PC-9 (cell line): ENCODE measurements around the gene TSHB. TPM values are rescaled to one million over a fixed set of nuclear protein-coding genes. Genes with fewer than 3 reads are reported as not detected.

Experiments used
- BruUV-seq: library from RNA; stranded (reverse); fragments of 400-500 nt; replicated peaks from 2 replicates; lab custom pipeline; 2021; lab: Mats Ljungman, UMichigan
- CTCF ChIA-PET: fragments of 300-600 bp; sonication (Branson Sonifier 250); formaldehyde crosslinking; loops from one replicate; lab custom pipeline; 2022; ENCODE audit warnings: antibody characterized with exemption; lab: Charles Lee
- POLR2A ChIA-PET: fragments of 300-600 bp; sonication (Branson Sonifier 250); formaldehyde crosslinking; loops from one replicate; lab custom pipeline; 2022; ENCODE audit warnings: antibody characterized with exemption; ENCODE audit not compliant: unreplicated experiment; lab: Charles Lee
- DNase-seq, 2 experiments: peaks; one replicate each; pipeline versions ENCODE4 v3.0.0 to v3.0.0-alpha.2; 2015 to 2022; ENCODE audit warnings: mixed read lengths in 1 of 2
- H2AFZ ChIP-seq: fragments of 200-600 bp; sonication (generic); 2 replicates; pipeline ENCODE4 v1.8.1; 2017; ENCODE audit warnings: antibody characterized with exemption
- H3F3A ChIP-seq: fragments of 200-600 bp; sonication (generic); 2 replicates; pipeline ENCODE4 v1.8.1; 2017; ENCODE audit warnings: antibody characterized with exemption, mild to moderate bottlenecking, low read depth; ENCODE audit not compliant: insufficient read depth
- H3K27ac ChIP-seq: fragments of 200-600 bp; sonication (generic); 2 replicates; pipeline ENCODE4 v1.6.1; 2016; ENCODE audit warnings: mixed run types
- H3K27me3 ChIP-seq: fragments of 200-600 bp; sonication (generic); 2 replicates; pipeline ENCODE4 v1.6.1; 2016; ENCODE audit warnings: low read depth, mixed run types; ENCODE audit not compliant: insufficient read depth
- H3K36me3 ChIP-seq: fragments of 200-600 bp; sonication (generic); 2 replicates; pipeline ENCODE4 v1.6.1; 2016; ENCODE audit warnings: low read depth, mixed run types
- H3K4me1 ChIP-seq: fragments of 200-600 bp; sonication (generic); replicated peaks from 2 replicates; pipeline ENCODE4 v1.6.1; 2016; ENCODE audit warnings: mixed run types; ENCODE audit not compliant: insufficient read depth
- H3K4me2 ChIP-seq: fragments of 200-600 bp; sonication (generic); 2 replicates; pipeline ENCODE4 v1.6.1; 2017; ENCODE audit warnings: mixed run types
- H3K4me3 ChIP-seq: fragments of 200-600 bp; sonication (generic); 2 replicates; pipeline ENCODE4 v1.6.1; 2016; ENCODE audit warnings: mixed run types
- H3K79me2 ChIP-seq: fragments of 200-600 bp; sonication (generic); 2 replicates; pipeline ENCODE4 v1.6.1; 2017; ENCODE audit warnings: low read depth, mixed run types
- H3K9me2 ChIP-seq: fragments of 200-600 bp; sonication (generic); 2 replicates; pipeline ENCODE4 v1.8.1; 2017; ENCODE audit warnings: mild to moderate bottlenecking; ENCODE audit not compliant: insufficient read depth
- H3K9me3 ChIP-seq: fragments of 200-600 bp; sonication (generic); 2 replicates; pipeline ENCODE4 v1.8.1; 2016; ENCODE audit warnings: low read depth; ENCODE audit not compliant: insufficient read depth
- H4K20me1 ChIP-seq: fragments of 200-600 bp; sonication (generic); 2 replicates; pipeline ENCODE4 v1.8.1; 2017; ENCODE audit not compliant: insufficient read depth
- EZH2 ChIP-seq: fragments of 200-600 bp; sonication (generic); IDR thresholded peaks from 2 replicates; pipeline ENCODE4 v1.8.0; 2017; ENCODE audit warnings: antibody characterized with exemption, low read depth
- intact Hi-C: fragments of 100-400 bp; cut with micrococcal nuclease; formaldehyde crosslinking; loops from one replicate; pipeline ENCODE4 v1.10.0; 2022; ENCODE audit not compliant: unreplicated experiment
- total RNA-seq: library from RNA; stranded (reverse); gene quantifications from 2 replicates; pipeline ENCODE4 v1.2.3, GENCODE V29; 2021
- TF ChIP-seq, protein P1 (sequence below): fragments of 200-600 bp; sonication (generic); conservative IDR thresholded peaks from 2 replicates; pipeline ENCODE4 v1.6.1; 2017; ENCODE audit warnings: mixed run types, antibody characterized with exemption, mild to moderate bottlenecking, moderate library complexity

Gene TSHB
- total RNA-seq, 1 experiment from 2014 or later = not detected

- H3K79me2 ChIP-seq = no peaks in the 10 kb centered on the region
- POLR2A ChIA-PET = no interaction called here
- H2AFZ ChIP-seq = no peak overlapping the region
- no TSS peak for BruUV-seq
- no peak overlapping the region for H3K4me3 ChIP-seq
- H3K4me2 ChIP-seq = no peak overlapping the region
- H3K4me1 ChIP-seq = peaks cover 45% of the 10 kb centered on the region
- no peaks in the 10 kb centered on the region for H3K27me3 ChIP-seq
- DNase-seq = peak in 1 of 2 experiments; percentile 28
- no peaks in the 10 kb centered on the region for H3K9me3 ChIP-seq
- no peaks in the 10 kb centered on the region for H3K9me2 ChIP-seq
- 0 out of 2 replicates have a peak, but pooled peaks cover 10% of the 10 kb centered on the region for H3K36me3 ChIP-seq
- H4K20me1 ChIP-seq = no peaks in the 10 kb centered on the region
- no peak for TF ChIP-seq EZH2
- TF ChIP-seq, protein P1, sequence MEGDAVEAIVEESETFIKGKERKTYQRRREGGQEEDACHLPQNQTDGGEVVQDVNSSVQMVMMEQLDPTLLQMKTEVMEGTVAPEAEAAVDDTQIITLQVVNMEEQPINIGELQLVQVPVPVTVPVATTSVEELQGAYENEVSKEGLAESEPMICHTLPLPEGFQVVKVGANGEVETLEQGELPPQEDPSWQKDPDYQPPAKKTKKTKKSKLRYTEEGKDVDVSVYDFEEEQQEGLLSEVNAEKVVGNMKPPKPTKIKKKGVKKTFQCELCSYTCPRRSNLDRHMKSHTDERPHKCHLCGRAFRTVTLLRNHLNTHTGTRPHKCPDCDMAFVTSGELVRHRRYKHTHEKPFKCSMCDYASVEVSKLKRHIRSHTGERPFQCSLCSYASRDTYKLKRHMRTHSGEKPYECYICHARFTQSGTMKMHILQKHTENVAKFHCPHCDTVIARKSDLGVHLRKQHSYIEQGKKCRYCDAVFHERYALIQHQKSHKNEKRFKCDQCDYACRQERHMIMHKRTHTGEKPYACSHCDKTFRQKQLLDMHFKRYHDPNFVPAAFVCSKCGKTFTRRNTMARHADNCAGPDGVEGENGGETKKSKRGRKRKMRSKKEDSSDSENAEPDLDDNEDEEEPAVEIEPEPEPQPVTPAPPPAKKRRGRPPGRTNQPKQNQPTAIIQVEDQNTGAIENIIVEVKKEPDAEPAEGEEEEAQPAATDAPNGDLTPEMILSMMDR = no peak
- intact Hi-C loops = loop anchor here (10.0 kb wide), 1 partner anchor 357 kb away; no protein-coding TSS in a partner anchor
- H3K27ac ChIP-seq = no peak overlapping the region
- peaks cover 31% of the 10 kb centered on the region for H3F3A ChIP-seq
- CTCF ChIA-PET = no interaction called here
These were observed 37.7 kb downstream of the TSHB start for GRCh38 chr1:115067161-115067859.

GRCh38 chr1:115068826-115069585 is 39.4 kb downstream of the TSHB start:
- DNase-seq = peak; percentile 33 to 37
- no peak overlapping the region for H3K4me3 ChIP-seq
- POLR2A ChIA-PET = no interaction called here

DNA sequence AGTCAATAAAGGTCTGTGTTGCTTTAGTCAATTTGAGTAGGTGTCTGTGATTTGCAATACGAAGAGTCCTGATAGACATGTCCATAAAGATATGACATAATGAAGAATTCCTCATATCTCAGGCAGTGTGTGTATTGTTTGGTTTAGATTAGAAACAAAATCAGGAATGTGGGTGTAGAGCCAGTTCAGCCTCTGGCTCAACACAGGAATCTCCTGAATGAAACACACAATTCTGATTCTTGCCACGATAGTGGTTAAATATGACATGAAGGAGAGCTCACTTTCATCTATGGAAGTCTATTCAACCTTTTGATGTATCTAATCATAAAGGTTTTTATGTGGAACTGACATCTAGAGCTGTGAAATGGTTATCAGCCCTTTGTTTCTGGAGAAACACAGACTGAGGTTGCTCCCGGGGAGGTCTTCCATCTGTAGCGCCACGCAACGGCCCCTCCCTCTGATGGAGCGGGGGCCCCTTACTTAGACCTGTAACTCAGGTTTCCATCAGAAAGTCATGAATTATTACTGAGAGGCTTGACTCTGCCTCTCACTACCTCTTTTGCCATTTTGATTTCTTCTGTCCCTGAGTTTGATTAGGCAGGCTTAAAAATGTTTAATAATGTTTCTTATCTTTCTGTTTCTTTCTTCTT is 40.2 kb downstream of the TSHB start:
- no peaks in the 10 kb centered on the region for H3K9me3 ChIP-seq
- peaks cover 24% of the 10 kb centered on the region for H3K4me1 ChIP-seq
- H4K20me1 ChIP-seq = no peaks in the 10 kb centered on the region
- H3F3A ChIP-seq = peaks cover 9% of the 10 kb centered on the region
- DNase-seq = peak; percentile 22 to 62
- H3K79me2 ChIP-seq = no peaks in the 10 kb centered on the region
- ChIA-PET POLR2A (no interaction called here), CTCF (no interaction called here)
- H3K4me2 ChIP-seq = no peak overlapping the region
- BruUV-seq = no TSS peak
- intact Hi-C loops = loop anchor here (1.0 to 10.0 kb wide), 2 partner anchors 66 to 355 kb away; no protein-coding TSS in a partner anchor
- no peak overlapping the region for H3K4me3 ChIP-seq
- H3K36me3 ChIP-seq = 0 out of 2 replicates have a peak, but pooled peaks cover 10% of the 10 kb centered on the region
- H3K27ac ChIP-seq = no peak overlapping the region
- H3K9me2 ChIP-seq = no peaks in the 10 kb centered on the region
- no peak for TF ChIP-seq EZH2
- TF ChIP-seq, protein P1 = no peak
- no peak overlapping the region for H2AFZ ChIP-seq
- no peaks in the 10 kb centered on the region for H3K27me3 ChIP-seq

More at GRCh38 chr1:115068826-115069585, 39.4 kb downstream of the TSHB start:
- Histone ChIP-seq H3K9me3 (no peaks in the 10 kb centered on the region), H3K27me3 (no peaks in the 10 kb centered on the region), H3K4me1 (peaks cover 31% of the 10 kb centered on the region), H2AFZ (no peak overlapping the region), H3K36me3 (0 out of 2 replicates have a peak, but pooled peaks cover 10% of the 10 kb centered on the region), H3K9me2 (no peaks in the 10 kb centered on the region), H3F3A (peaks cover 17% of the 10 kb centered on the region), H3K4me2 (no peak overlapping the region), H3K27ac (no peak overlapping the region), H4K20me1 (no peaks in the 10 kb centered on the region), H3K79me2 (no peaks in the 10 kb centered on the region)
- TF ChIP-seq, protein P1 = no peak
- TF ChIP-seq EZH2 = no peak
- intact Hi-C loops = loop anchor here (1.0 to 10.0 kb wide), 2 partner anchors 66 to 356 kb away; no protein-coding TSS in a partner anchor
- no TSS peak for BruUV-seq
- CTCF ChIA-PET = no interaction called here
